ENCODE results near the gene KCND3. TPM values are rescaled to one million over a fixed set of nuclear protein-coding genes. Genes with fewer than 3 reads are reported as not detected.

KCND3 gene
- total RNA-seq, 1 experiment from 2014 or later, result not detected

- Histone ChIP-seq H3F3A (ENCODE audit: insufficient read depth, low read depth) (no peaks in the 10 kb centered on the region), H3K79me2 (ENCODE audit: low read depth) (no peaks in the 10 kb centered on the region), H4K20me1 (ENCODE audit: insufficient read depth) (no peaks in the 10 kb centered on the region), H3K4me1 (replicated peaks; ENCODE audit: insufficient read depth) (no peaks in the 10 kb centered on the region), H3K4me3 (no peak overlapping the region), H3K4me2 (no peak overlapping the region), H3K27me3 (ENCODE audit: insufficient read depth, low read depth) (peaks cover 76% of the 10 kb centered on the region), H3K36me3 (ENCODE audit: low read depth) (no peaks in the 10 kb centered on the region), H3K9me3 (ENCODE audit: insufficient read depth, low read depth) (no peaks in the 10 kb centered on the region), H3K9me2 (ENCODE audit: insufficient read depth) (no peaks in the 10 kb centered on the region), H3K27ac (no peak overlapping the region), H2AFZ (no peak overlapping the region)
- ChIA-PET POLR2A (ENCODE audit: unreplicated experiment) (no interaction called here), CTCF (no interaction called here)
- DNase-seq, result no peak
- intact Hi-C loops (cut with micrococcal nuclease; ENCODE audit: unreplicated experiment), result no loop called here
- TF ChIP-seq, protein P1, sequence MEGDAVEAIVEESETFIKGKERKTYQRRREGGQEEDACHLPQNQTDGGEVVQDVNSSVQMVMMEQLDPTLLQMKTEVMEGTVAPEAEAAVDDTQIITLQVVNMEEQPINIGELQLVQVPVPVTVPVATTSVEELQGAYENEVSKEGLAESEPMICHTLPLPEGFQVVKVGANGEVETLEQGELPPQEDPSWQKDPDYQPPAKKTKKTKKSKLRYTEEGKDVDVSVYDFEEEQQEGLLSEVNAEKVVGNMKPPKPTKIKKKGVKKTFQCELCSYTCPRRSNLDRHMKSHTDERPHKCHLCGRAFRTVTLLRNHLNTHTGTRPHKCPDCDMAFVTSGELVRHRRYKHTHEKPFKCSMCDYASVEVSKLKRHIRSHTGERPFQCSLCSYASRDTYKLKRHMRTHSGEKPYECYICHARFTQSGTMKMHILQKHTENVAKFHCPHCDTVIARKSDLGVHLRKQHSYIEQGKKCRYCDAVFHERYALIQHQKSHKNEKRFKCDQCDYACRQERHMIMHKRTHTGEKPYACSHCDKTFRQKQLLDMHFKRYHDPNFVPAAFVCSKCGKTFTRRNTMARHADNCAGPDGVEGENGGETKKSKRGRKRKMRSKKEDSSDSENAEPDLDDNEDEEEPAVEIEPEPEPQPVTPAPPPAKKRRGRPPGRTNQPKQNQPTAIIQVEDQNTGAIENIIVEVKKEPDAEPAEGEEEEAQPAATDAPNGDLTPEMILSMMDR (conservative IDR thresholded peaks at IDR 0.05), result no peak
- BruUV-seq (replicated peaks), result no TSS peak
Observed at GRCh38 chr1:111834956-111835355, 154.5 kb downstream of the KCND3 start.

DNA sequence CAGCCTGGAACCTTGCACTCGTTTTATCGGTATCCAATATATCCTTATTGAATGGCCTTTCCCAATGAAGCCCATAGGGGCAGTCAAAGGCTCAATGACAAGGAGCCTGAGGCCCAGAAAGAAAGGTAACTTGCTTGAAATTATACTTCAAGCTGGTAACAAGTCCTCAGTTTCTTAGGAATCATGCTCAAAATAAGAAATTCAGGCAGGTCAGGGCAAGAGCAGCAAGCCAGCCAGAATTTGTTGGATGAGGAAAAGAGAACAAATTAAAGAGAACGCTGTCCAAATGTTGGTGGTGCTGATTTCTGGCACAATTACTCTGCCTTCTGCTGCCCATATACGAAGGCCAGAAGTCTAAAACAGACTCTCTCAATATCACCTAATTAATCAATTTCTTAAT, 156.1 kb downstream of the KCND3 start:
- Histone ChIP-seq H3K79me2 (ENCODE audit: low read depth) (no peaks in the 10 kb centered on the region), H3K9me2 (ENCODE audit: insufficient read depth) (no peaks in the 10 kb centered on the region), H4K20me1 (ENCODE audit: insufficient read depth) (no peaks in the 10 kb centered on the region), H3K36me3 (ENCODE audit: low read depth) (no peaks in the 10 kb centered on the region), H3K4me3 (no peak overlapping the region), H3K27me3 (ENCODE audit: insufficient read depth, low read depth) (peaks cover 77% of the 10 kb centered on the region), H3K27ac (no peak overlapping the region), H3K4me1 (replicated peaks; ENCODE audit: insufficient read depth) (0 out of 2 replicates have a peak, but pooled peaks cover under 1% of the 10 kb centered on the region), H2AFZ (no peak overlapping the region), H3K4me2 (no peak overlapping the region), H3K9me3 (ENCODE audit: insufficient read depth, low read depth) (no peaks in the 10 kb centered on the region), H3F3A (ENCODE audit: insufficient read depth, low read depth) (no peaks in the 10 kb centered on the region)
- TF ChIP-seq, protein P1 (conservative IDR thresholded peaks at IDR 0.05), result no peak
- no peak for TF ChIP-seq EZH2 (IDR thresholded peaks at IDR 0.05; ENCODE audit: low read depth)
- intact Hi-C loops (cut with micrococcal nuclease; ENCODE audit: unreplicated experiment), result no loop called here
- POLR2A ChIA-PET (ENCODE audit: unreplicated experiment), result no interaction called here
- no TSS peak for BruUV-seq (replicated peaks)
- DNase-seq, result no peak
- CTCF ChIA-PET, result no interaction called here

GRCh38 chr1:111832521-111833155, 156.8 kb downstream of the KCND3 start:
- no peak for TF ChIP-seq EZH2 (IDR thresholded peaks at IDR 0.05; ENCODE audit: low read depth)
- TF ChIP-seq, protein P1 (conservative IDR thresholded peaks at IDR 0.05), result no peak
- no peaks in the 10 kb centered on the region for H3K36me3 ChIP-seq (ENCODE audit: low read depth)
- ChIA-PET CTCF (no interaction called here), POLR2A (ENCODE audit: unreplicated experiment) (no interaction called here)
- H3K79me2 ChIP-seq (ENCODE audit: low read depth), result no peaks in the 10 kb centered on the region
- no peaks in the 10 kb centered on the region for H3F3A ChIP-seq (ENCODE audit: insufficient read depth, low read depth)
- no peaks in the 10 kb centered on the region for H3K9me3 ChIP-seq (ENCODE audit: insufficient read depth, low read depth)
- intact Hi-C loops (cut with micrococcal nuclease; ENCODE audit: unreplicated experiment), result no loop called here
- no peaks in the 10 kb centered on the region for H3K9me2 ChIP-seq (ENCODE audit: insufficient read depth)
- BruUV-seq (replicated peaks), result no TSS peak
- H4K20me1 ChIP-seq (ENCODE audit: insufficient read depth), result no peaks in the 10 kb centered on the region
- H3K27ac ChIP-seq, result no peak overlapping the region
- no peak overlapping the region for H3K4me2 ChIP-seq
- H3K27me3 ChIP-seq (ENCODE audit: insufficient read depth, low read depth), result peaks cover 77% of the 10 kb centered on the region
- DNase-seq, result no peak
- no peak overlapping the region for H3K4me3 ChIP-seq
- H2AFZ ChIP-seq, result no peak overlapping the region
- 0 out of 2 replicates have a peak, but pooled peaks cover 3% of the 10 kb centered on the region for H3K4me1 ChIP-seq (replicated peaks; ENCODE audit: insufficient read depth)

All from PC-9 (cell line).